HepG2 (cell line): ENCODE results near the gene TMOD2. TPM values are rescaled to one million over a fixed set of nuclear protein-coding genes. Genes with fewer than 3 reads are reported as not detected.

Experiments
- ATF4 ChIP-seq, 2 experiments: fragments of 450-650 bp in 1 of 2; sonication (generic) in 1 of 2; formaldehyde crosslinking; IDR thresholded peaks; 2 replicates each; pipeline versions ENCODE4 v1.5.0 to v1.8.0; 2020 to 2022; ENCODE audit warnings: mild to moderate bottlenecking in 1 of 2, missing genetic modification reagents in 1 of 2
- CERS6 ChIP-seq: sonication (generic); formaldehyde crosslinking; IDR thresholded peaks from 2 replicates; pipeline ENCODE4 v1.5.0; 2020; ENCODE audit warnings: missing genetic modification reagents
- CREB1 ChIP-seq, 2 experiments: fragments of 450-650 bp in 1 of 2; IDR thresholded peaks; 2 replicates each; pipeline ENCODE4 v1.6.1; 2016 to 2017; ENCODE audit warnings: control low read depth in 1 of 2, mild to moderate bottlenecking in 1 of 2, missing compliant biosample characterization in 1 of 2, missing genetic modification characterization in 1 of 2
- ETV5 ChIP-seq: IDR thresholded peaks from 2 replicates; pipeline ENCODE4 v1.6.1; 2018; ENCODE audit warnings: missing biosample characterization, missing genetic modification reagents, inconsistent platforms, borderline replicate concordance
- HINFP ChIP-seq: sonication (generic); formaldehyde crosslinking; IDR thresholded peaks from 2 replicates; pipeline ENCODE4 v1.4.0; 2020; ENCODE audit warnings: low read depth, mild to moderate bottlenecking, missing genetic modification reagents
- HMGXB3 ChIP-seq: sonication (generic); formaldehyde crosslinking; IDR thresholded peaks from 2 replicates; pipeline ENCODE4 v1.4.0; 2020; ENCODE audit warnings: missing genetic modification reagents, borderline replicate concordance
- RFX5 ChIP-seq: IDR thresholded peaks from 2 replicates; pipeline ENCODE4 v1.6.1; 2011; ENCODE audit warnings: low read depth, low read length, improper control_type of control experiment
- ZFY ChIP-seq: sonication (generic); formaldehyde crosslinking; IDR thresholded peaks from 2 replicates; pipeline ENCODE4 v1.4.0; 2020; ENCODE audit warnings: missing genetic modification reagents
- ZNF614 ChIP-seq: IDR thresholded peaks from 2 replicates; pipeline ENCODE4 v1.6.1; 2018; ENCODE audit warnings: missing biosample characterization, missing genetic modification reagents, inconsistent platforms, borderline replicate concordance
- polyA plus RNA-seq, 8 experiments: library from polyadenylated mRNA; depleted of rRNA in 3 of 8; stranded (reverse) in 7 of 8; unstranded in 1 of 8; fragments of >200 nt; fragmentation: Illumina TruSeq in 4 of 8; extraction: Trizol in 4 of 8; gene quantifications; 2 replicates each; pipeline versions ENCODE4 v1.2.1 to v1.2.3, GENCODE V29; 2011 to 2016; ENCODE audit warnings: low read depth in 4 of 8, missing spikeins in 1 of 8, mixed read lengths in 1 of 8; ENCODE audit not compliant: insufficient read depth in 1 of 8
- total RNA-seq, 5 experiments: library from RNA; depleted of rRNA; stranded (reverse); fragments of >200 nt; fragmentation: Illumina TruSeq; extraction: Trizol; gene quantifications; 2 replicates each; pipeline ENCODE4 v1.2.3, GENCODE V29; 2016; ENCODE audit warnings: low read depth in 1 of 5
- TF ChIP-seq, protein P1 (sequence below): sonication (generic); formaldehyde crosslinking; IDR thresholded peaks from 2 replicates; pipeline ENCODE4 v1.9.0; 2021; ENCODE audit warnings: missing genetic modification reagents, mild to moderate bottlenecking, borderline replicate concordance
- TF ChIP-seq, protein P2 (sequence below): sonication (generic); formaldehyde crosslinking; conservative IDR thresholded peaks from 2 replicates; pipeline ENCODE4 v1.4.0; 2020; ENCODE audit warnings: missing genetic modification reagents
- TF ChIP-seq, protein P3 (sequence below): sonication (generic); formaldehyde crosslinking; IDR thresholded peaks from 2 replicates; pipeline ENCODE4 v1.4.0; 2020; ENCODE audit warnings: mild to moderate bottlenecking, low read depth, missing genetic modification reagents

Gene TMOD2
- total and polyA plus RNA-seq, 2 of the 13 experiments (the other 11 are each of a cell fraction or from before 2014, with no cell fraction given): 0.01 to 0.02 TPM

GRCh38 chr15:51829376-51830275 is 78.2 kb downstream of the TMOD2 start, which contains the start of gene TMOD3 (continued):
- 0 out of 2 replicates have a peak, but pooled peaks have one; percentile 33 for TF ChIP-seq HMGXB3 (CRISPR knock-in tag)
- TF ChIP-seq, protein P1, sequence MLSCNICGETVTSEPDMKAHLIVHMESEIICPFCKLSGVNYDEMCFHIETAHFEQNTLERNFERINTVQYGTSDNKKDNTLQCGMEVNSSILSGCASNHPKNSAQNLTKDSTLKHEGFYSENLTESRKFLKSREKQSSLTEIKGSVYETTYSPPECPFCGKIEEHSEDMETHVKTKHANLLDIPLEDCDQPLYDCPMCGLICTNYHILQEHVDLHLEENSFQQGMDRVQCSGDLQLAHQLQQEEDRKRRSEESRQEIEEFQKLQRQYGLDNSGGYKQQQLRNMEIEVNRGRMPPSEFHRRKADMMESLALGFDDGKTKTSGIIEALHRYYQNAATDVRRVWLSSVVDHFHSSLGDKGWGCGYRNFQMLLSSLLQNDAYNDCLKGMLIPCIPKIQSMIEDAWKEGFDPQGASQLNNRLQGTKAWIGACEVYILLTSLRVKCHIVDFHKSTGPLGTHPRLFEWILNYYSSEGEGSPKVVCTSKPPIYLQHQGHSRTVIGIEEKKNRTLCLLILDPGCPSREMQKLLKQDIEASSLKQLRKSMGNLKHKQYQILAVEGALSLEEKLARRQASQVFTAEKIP (CRISPR knock-in tag): no peak
- peak in 1 of 2 experiments; percentile 21; a peak in 1 of 4 replicates for TF ChIP-seq ATF4 (CRISPR knock-in tag; IDR thresholded peaks at IDR 0.05)
- no peak for TF ChIP-seq CERS6 (CRISPR knock-in tag)
- TF ChIP-seq, protein P2, sequence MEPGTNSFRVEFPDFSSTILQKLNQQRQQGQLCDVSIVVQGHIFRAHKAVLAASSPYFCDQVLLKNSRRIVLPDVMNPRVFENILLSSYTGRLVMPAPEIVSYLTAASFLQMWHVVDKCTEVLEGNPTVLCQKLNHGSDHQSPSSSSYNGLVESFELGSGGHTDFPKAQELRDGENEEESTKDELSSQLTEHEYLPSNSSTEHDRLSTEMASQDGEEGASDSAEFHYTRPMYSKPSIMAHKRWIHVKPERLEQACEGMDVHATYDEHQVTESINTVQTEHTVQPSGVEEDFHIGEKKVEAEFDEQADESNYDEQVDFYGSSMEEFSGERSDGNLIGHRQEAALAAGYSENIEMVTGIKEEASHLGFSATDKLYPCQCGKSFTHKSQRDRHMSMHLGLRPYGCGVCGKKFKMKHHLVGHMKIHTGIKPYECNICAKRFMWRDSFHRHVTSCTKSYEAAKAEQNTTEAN (CRISPR knock-in tag): no peak
- TF ChIP-seq ZNF614 (CRISPR knock-in tag): 0 out of 2 replicates have a peak, but pooled peaks have one; percentile 15
- no peak for TF ChIP-seq HINFP (CRISPR knock-in tag)
- no peak for TF ChIP-seq RFX5
- TF ChIP-seq, protein P3, sequence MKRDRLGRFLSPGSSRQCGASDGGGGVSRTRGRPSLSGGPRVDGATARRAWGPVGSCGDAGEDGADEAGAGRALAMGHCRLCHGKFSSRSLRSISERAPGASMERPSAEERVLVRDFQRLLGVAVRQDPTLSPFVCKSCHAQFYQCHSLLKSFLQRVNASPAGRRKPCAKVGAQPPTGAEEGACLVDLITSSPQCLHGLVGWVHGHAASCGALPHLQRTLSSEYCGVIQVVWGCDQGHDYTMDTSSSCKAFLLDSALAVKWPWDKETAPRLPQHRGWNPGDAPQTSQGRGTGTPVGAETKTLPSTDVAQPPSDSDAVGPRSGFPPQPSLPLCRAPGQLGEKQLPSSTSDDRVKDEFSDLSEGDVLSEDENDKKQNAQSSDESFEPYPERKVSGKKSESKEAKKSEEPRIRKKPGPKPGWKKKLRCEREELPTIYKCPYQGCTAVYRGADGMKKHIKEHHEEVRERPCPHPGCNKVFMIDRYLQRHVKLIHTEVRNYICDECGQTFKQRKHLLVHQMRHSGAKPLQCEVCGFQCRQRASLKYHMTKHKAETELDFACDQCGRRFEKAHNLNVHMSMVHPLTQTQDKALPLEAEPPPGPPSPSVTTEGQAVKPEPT: no peak
- TF ChIP-seq CREB1 (IDR thresholded peaks at IDR 0.05): no peak
- no peak for TF ChIP-seq CREB1 (CRISPR knock-in tag; IDR thresholded peaks at IDR 0.05)
- peak; percentile 41; the same call in 1 of the 2 replicates for TF ChIP-seq ETV5 (CRISPR knock-in tag)
- peak; percentile 84 for TF ChIP-seq ZFY (CRISPR knock-in tag)
